T47D (cell line): ENCODE data around the gene ZFR.
"Not testable (repeated sequence)": the region's sequence is repeated elsewhere in the genome, so short reads cannot be mapped to it uniquely, and the experiment has no call there.

Source experiments
- DNase-seq, 2 experiments: peaks; one replicate each; pipeline versions ENCODE4 v3.0.0 to v3.0.0-alpha.2; 2011 to 2012; ENCODE audit warnings: low read depth in 1 of 2, low spot score in 1 of 2
- JUND ChIP-seq: IDR thresholded peaks from 2 replicates; pipeline ENCODE4 v1.6.1; 2012; ENCODE audit warnings: low read depth
- in situ Hi-C: cut with HindIII; loops from 2 replicates; pipeline ENCODE4 v1.10.0; 2016; ENCODE audit warnings: low sequenced_read_pairs, low pct_unique_long_range_greater_than_20kb

The ZFR gene

DNA sequence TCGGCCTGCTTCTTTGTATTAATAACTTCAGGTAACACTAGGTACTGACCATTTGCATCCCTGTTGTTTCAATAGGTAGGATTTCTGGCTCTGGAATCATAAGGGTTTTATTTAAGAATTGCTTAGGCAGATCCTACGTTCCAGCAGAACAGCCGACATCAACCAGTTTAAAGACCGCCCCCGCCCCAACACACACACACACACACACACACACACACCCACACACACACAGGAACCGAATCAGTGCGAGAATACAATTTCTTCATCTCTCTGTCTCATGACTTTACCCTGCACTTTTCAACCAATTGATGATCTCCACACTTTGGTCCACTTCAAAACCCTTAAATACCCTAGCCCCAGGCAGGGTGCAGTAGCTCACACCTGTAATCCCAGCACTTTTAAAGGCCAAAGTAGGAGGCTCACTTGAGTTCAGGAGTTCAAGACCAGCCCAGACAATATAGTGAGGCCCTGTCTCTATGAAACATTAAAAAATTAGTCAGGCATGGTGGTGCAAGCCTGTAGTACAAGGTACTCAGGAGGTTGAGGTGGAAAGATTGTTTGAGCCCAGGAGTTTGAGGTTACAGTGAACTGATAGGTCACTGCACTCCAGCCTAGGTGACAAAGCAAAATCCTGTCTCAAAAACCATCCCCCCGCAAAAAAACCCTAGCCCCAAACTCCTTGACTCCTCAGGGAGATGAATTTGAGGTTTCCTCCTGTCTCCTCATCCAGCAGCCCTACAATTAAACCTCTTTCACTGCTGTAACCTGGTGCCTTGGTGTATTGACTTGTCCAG, 129.1 kb downstream of the ZFR start:
- no peak for DNase-seq
- in situ Hi-C loops: no loop called here
- TF ChIP-seq JUND: no peak

DNA sequence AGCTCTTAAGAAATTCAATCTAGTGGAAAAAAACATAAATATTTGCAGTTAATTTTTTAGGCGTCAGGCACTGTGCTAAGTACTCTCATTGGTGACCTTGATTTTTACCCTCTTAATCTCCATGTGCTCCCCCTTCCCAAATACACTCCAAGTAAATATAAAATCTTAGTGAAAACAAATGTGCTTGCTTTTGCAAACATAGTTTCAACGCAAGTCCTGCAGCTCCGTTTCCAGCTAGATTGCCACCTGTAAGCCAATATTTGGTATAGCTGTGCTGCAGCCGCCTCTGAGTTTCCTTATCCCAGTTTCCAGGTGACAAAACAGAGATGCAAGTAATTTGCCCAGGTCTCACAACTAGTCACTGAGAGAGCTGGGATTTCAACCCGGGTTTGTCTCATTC, 129.9 kb downstream of the ZFR start:
- in situ Hi-C loops: no loop called here
- TF ChIP-seq JUND: no peak
- peak in 1 of 2 experiments; percentile 25 for DNase-seq

DNA sequence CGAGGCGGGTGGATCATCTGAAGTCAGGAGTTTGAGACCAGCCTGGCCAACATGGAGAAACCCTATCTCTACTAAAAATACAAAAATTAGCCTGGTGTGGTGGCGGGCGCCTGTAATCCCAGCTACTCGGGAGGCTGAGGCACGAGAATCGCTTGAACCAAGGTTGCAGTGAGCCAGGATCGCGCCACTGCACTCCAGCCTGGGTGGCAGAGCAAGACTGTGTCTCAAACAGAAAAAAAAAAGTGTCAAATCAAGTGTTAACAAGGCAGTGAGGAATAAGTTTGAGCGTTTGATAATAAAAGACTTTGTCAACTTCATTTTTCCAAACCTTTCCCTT, 130.4 kb downstream of the ZFR start:
- DNase-seq, in situ Hi-C loops: not testable (repeated sequence)

DNA sequence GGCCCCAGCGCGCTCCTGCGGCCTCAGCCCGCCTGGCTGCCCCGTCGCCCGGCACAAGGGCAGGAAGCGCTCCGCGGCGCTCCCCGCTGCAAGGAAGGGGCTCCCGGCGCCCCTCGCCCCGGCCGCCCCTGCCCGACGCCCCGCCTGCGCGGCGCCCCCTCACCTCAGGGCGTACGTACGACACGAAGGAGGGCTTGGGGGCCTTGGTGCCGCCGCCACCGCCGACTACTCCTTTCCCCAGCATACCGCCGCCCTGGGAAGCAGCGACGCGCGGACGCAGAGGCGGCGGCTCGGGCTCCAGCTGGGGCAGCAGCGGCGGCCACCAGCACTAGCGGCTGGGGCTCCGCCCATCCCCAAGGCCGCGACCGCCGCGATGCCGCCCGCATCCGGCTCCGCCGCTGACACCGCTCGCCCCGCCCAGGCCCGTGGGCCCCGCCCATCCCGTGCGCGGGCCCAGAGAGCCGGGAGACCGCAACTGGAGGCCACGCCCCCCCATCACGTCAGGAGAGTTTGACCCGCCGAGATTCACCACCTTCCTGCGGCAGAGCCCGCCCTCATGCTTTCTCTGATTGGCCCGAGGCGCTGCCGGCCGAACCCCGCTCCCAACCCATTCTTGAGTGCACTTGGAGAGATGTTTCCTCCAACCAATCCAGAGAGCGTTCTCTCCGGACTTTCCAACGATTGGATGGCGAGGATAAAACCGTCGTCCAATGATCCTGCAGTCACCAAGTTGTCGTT, 131.8 kb downstream of the ZFR start, which contains the start of gene MTMR12:
Gene MTMR12 (minus strand): TSS at position 345 of the 738 bp plus-strand sequence. CDS start 101 bp downstream, at position 244.
- in situ Hi-C loops: no loop called here
- no peak for TF ChIP-seq JUND
- DNase-seq: peak; percentile 98 to 100

DNA sequence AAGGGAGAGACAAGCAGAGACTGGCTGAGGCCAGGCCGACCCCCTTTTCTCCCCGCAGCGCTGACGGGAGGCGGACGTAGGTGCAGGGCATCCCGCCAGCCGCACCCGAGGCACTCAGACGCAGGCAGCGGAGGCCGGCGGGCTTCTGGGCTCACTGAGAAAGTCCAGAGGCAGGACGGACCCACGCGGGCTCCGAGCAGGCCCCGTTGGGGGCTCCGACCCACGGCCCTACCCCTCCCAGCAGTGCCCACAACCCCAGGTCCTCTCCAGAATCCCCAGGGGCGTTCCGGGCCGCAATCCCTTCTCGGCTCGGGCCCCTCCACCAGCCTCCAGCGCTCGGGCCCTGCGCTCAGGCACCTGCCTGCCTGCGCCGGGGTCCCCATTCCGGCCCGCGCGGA, 132.3 kb downstream of the ZFR start:
- DNase-seq: peak; percentile 33 to 58
- in situ Hi-C loops: no loop called here
- TF ChIP-seq JUND: no peak

DNA sequence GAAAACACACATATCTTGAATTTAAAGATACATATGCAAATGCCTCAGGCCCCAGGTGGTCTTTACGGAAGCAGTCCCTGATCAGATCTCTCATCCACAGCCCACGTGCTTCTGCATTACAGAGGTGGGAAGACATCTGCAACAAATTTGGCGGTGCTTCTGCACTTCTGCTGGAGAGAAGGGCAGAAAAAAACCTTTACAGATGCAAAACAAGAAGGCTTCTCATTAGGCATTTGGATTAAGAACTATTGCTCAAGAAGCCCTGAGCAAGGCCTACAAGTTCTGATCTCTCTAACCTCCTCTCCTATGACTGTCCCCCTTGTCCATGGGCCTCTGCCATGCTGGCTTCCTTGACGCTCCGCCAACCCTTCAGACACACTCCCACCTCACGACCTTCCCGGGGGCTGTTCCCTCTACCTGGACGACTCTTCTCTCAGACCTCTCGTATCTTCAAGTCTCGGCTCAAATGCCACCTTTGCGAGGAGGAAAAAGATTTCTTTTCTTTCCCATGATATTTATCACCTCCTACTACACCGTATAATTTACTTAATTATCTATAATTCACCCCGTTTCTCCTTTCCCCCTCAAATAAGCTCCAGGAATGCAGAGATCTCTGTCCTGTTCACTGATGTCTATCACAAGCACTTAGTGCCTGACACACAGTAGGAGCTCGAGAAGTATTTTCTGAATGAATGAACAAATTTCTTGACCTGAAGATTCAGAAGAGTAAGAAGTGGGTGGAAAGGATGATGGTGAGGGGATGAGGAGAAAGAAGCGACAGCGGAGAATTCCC, 132.9 kb downstream of the ZFR start:
- TF ChIP-seq JUND: no peak
- DNase-seq: no peak
- in situ Hi-C loops: no loop called here

DNA sequence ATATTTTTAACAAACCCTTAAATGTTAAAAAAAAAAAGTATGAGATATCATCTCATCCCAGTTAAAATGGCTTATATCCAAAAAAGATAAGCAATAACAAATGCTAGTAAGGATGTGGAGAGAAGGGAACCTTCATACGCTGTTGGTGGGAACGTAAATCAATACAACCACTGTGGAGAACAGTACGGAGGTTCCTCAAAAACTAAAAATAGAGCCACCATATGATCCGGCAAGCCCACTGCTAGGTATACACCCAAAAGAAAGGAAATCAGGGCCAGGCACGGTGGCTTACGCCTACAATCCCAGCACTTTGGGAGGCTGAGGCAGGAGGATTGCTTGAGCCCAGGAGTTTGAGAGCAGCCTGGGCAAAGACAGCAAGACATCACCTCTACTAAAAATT, 134.8 kb downstream of the ZFR start:
- in situ Hi-C loops: no loop called here
- no peak for DNase-seq
- TF ChIP-seq JUND: no peak

DNA sequence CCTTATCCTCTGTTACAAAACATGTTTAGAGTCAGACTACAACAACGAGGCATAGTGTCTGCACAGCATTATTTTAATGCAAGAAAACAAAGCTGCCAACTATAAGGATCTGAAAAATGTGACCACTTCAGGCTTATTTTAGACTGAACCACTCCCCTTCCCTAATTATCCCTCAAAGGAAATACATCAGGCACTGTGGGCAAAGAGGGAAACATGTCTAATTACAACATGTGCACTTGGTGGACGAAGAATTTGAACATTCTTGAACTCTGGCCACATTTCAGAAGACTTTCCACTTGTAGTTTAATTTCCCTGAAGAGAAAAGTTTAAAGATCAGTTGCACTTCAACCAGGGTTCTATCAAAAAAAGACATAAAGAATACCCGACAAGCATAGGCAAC, 135.6 kb downstream of the ZFR start:
- DNase-seq: no peak
- in situ Hi-C loops: no loop called here
- TF ChIP-seq JUND: no peak

DNA sequence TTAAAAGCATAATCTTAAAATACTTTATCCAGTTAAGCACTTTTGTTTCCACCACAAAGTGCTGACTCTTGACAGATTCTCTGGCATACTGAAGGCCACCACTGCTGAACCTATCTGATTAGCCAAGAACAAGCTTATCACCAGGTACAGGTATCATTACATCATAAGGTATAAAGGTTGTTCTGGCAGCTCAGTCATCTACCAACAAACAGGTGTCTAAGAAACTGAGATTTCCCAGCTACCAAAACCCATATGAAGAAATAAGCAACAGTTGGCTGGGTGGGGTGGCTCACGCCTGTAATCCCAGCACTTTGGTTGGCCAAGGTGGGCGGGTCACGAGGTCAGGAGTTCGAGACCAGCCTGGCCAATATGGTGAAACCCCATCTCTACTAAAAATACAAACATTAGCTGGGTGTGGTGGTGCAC, 136.8 kb downstream of the ZFR start:
- DNase-seq: no peak
- in situ Hi-C loops: no loop called here
- TF ChIP-seq JUND: no peak

DNA sequence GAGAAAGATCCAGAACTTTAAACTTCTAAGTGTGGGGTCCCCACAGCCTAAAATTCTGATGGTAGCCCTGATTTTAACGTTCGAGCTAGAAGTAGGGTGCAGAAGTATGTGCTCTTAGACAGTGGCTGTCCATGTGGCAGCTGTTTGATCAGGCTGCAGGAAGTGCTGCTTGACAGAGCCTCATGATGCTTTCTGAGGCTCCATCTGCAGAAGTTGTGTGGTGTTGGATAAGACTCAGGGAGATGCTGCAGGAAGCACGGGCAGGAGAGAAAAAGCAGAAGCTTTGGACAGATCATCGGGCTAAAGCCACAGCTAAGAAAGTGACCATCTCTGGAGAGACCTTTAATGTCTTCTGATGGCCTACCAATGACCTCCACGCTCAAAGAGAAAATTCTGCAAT, 139.9 kb downstream of the ZFR start:
- no peak for DNase-seq
- in situ Hi-C loops: no loop called here
- no peak for TF ChIP-seq JUND
